Left kidney (tissue), 2 donors: Measurements from ENCODE around the gene GRIP2. TPM values are rescaled to one million over a fixed set of nuclear protein-coding genes. Genes with fewer than 3 reads are reported as not detected.

Experiments
- DNase-seq: peaks from one replicate; pipeline ENCODE4 v3.0.0-alpha.2; 2013
- polyA plus RNA-seq: library from polyadenylated mRNA; unstranded; fragments of 120-200 nt; gene quantifications from one replicate; pipeline ENCODE4 v1.2.1, GENCODE V29; 2013; ENCODE audit not compliant: insufficient read length

The GRIP2 gene
- polyA plus RNA-seq, 1 donor, result 1.7 TPM

DNA sequence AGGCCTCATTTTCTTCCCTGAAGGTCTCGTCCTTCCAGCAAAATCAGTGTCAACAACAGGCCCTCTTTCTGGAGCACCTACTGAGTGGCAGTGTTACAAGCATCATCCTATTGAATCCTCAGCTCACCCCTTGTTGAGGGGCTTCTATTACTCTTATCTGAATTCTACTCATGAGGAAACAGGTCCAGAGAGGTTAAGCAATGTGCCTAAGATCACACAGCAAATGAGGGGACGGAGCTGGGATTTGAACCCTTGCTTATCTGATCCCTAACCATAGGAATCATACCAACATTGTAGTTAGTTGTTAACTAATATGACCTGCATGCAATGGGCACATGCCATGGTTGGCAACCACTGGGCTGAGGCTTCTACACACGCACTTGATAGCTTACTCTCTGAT, 74.7 kb downstream of the GRIP2 start:
- no peak for DNase-seq

DNA sequence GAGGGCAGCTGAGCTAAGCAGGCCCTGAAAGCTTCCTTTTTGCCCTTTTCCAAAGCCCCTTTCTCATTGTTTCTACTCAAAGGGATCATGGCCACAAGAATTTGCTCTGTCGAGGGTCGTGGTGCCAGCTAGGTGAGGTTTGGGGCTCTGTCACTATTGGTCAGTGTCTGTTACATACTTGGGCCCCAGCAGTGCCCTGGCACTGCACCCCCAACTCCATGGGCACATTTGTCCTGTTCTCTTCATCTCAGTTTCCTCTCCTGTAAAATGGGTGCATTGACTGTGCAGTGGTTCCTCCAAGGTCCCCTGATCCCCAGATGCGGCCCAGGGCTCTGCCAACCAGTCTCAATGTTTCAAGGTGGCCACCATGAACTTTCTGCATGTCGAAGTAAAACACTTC, 75.6 kb downstream of the GRIP2 start:
- DNase-seq, result no peak

DNA sequence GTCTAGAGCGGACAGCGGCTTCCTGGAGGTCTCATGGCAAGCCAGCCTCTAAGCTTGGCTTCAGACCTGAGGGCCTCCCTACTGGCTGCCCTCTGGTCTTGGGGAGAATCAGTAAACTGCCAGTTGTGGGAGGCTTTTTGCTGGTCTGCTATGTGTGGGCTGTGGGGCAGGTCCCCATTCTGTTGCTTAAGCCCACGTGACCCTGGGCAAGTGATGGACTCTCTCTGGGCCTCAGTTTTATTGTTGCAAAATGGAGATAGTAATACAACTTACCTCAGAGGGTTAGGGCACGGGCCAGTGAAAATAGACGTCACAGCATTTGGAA, 76.0 kb downstream of the GRIP2 start:
- no peak for DNase-seq

DNA sequence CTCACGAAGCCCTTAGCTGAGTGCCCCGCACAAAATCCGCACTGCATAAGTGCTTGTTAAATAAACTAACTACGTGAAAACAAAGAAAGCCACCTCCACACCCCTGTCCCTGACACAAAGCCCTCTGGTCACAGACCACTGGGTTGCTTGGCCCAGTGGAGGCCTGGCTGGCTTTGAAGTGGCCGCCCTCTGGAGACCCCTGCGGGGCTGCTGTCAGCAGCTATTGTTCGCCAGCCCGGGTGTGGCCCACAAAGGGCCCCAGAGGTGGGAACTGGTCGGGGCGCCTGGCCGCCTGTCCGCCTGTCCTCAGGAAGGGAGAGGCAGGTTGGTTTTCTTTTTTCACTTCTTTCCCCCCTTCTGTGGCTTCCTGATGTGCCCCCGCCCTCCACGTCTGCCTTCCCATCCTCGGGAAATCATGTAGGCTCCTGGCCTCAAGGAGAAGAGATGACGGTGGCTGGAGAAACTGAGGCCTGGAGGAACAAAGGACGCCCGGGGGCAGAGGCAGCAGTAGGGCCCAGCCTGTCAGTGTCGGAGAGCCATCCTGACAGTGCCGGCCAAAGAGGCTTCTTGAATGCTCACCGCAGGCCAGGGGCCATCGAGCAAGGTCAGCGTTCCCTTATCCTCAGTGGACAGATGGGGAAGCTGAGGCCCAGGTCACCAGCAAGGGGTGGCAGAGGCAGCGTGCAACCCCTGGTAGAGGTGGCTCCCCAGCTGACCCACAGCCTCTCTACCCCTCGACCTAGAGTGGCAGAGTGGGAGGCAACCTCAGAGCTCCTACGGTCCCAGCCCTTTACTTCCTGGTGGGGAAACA, 76.6 kb downstream of the GRIP2 start:
- no peak for DNase-seq

DNA sequence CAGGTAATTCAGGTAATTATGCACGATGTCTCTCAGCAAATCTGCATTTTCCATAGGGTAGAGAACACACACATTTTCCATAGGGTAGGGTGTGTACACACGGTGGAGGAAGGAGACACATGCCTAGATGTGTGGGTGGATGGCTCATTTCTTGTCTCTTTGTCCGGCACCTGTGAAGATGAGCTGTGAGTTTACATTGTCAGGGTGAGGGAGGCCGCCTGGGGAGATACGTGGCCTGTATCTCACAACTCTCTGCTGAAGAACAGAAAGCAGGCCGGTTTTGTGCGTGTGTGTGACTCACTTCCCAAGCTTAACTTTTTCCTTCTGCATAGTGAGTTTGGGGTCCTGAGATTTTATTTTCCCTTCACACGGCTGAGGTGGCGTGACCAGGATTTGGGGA, 77.4 kb downstream of the GRIP2 start:
- DNase-seq, result no peak

DNA sequence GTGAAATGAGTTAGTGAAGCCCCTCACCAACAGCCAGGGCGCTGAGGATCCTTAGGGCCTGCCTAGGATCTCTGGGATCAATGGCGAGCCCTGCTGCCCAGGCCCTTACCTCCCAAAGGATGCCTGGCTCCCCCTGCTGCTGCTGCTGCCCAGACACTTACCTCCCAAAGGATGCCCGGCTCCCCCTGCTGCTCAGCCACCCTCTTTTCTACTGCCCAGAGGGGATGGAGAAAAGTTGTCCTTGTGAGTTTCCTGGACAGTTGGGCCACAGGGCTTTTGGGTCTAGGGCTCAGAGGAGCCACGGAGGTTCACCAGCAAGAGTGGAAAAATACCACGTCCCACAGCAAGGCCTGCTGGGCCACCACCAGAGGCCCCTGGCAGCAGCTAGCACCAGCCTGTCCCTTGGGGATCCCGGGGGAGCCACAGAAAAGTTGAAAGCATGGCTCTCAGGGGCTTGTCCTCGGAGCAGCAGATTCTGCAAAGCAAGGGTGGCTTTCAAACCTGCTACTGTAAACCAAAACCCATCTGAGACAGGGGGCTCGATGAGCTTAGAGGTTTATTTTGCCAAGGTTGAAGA, 78.3 kb downstream of the GRIP2 start:
- no peak for DNase-seq

DNA sequence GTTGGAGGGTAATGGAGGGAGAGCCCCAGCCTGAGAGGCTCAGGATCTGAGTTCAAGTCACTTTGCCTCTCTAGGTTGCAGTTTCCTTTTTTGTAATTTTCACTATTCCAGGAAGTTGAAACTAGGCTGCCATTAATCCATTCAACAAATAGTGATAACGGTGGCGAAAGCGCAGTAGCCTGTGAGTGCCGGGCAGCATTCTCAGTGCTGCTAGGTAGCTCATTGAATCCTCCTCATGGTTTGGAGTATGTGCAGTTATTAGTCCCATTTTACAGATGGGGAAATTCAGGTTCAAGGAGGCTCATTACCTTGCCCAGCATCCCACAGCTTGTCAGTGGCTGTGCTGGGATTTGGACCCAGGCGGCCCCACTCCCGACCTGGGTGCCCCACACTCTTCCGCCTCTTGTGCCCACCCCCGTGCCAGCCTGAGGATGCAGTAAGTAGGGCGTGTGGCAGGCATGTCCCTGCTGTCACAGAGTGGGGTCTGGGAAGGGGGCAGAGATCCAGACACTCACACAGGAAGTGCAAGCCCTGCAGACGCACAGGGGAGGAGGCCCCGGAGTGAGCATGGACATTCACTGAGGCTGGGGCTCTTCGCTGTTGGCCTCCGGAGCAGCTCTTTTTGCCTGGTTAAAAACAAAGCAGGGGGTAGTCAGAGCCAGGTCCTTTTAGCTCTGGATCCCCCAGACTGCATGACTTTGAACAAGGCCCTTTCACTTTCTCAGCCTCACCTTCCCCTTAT, 79.0 kb downstream of the GRIP2 start:
- DNase-seq, result no peak

DNA sequence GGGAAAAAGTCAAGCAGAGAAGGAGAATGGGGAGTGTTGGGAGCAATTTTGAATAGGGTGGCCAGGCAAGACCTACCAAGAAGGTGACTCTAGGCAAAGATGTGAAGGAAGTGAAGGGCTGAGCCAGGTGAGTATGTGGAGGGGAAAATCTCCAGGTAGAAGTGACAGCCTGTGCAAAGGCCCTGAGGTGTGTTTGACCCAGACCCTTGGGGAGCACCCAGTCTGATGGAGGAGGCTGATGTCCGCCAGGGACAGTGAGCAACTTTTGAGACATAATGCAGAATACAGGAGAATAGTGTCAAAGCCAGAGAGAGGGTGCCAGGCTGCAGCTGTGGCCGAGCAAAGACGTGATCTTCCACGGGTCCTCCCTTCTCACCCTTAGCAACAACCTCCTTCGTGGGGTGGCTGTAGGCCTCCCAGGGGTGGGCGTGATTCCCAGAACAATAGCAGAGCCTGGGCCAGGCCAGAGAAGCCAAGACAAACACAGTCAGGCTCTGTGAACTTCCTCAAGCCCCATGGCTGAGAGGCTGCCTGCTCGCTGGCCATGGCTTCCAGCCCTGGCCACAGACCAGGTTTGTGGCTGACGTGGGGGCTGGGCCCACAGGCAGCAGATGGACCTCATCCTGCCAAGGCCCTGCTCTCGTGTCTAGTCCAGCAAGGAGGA, 79.7 kb downstream of the GRIP2 start:
- DNase-seq, result no peak

DNA sequence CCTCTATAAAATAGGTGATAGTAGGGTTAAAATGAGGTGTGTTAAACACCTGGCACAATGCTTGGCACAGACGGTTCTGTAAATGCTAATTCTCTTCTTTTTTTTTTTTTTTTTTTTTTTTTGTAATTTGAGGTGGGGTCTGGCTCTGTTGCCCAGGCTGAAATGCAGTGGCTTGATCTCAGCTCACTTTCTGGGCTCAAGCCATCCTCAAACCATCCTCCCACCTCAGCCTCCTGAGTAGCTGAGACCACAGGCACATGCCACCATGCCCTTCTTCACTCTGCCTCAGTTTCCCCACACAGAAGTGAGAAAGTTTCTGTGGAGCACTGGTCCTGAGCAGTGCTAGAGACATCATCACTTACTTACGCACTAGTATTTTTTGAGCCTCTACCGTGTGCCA, 80.4 kb downstream of the GRIP2 start:
- DNase-seq, result no peak

DNA sequence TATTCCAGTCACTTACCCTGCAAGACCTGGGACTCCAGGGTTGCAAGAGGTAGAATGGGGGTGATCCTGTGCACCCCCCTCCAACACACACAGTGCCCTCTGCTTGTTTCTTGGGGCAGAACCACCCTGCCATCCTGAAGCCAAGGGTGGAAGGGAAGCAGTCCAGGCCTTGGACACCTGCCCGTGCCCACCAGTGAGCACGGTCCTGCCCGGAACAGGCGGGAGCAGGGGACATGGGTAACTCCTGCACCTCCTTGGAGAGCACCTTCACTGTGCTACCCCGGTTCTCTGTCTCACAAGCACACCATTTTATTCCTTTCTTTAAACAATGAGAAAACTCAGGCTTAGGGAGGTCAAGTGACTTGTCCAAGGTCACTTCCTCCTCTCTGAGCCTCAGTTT, 80.8 kb downstream of the GRIP2 start:
- no peak for DNase-seq

DNA sequence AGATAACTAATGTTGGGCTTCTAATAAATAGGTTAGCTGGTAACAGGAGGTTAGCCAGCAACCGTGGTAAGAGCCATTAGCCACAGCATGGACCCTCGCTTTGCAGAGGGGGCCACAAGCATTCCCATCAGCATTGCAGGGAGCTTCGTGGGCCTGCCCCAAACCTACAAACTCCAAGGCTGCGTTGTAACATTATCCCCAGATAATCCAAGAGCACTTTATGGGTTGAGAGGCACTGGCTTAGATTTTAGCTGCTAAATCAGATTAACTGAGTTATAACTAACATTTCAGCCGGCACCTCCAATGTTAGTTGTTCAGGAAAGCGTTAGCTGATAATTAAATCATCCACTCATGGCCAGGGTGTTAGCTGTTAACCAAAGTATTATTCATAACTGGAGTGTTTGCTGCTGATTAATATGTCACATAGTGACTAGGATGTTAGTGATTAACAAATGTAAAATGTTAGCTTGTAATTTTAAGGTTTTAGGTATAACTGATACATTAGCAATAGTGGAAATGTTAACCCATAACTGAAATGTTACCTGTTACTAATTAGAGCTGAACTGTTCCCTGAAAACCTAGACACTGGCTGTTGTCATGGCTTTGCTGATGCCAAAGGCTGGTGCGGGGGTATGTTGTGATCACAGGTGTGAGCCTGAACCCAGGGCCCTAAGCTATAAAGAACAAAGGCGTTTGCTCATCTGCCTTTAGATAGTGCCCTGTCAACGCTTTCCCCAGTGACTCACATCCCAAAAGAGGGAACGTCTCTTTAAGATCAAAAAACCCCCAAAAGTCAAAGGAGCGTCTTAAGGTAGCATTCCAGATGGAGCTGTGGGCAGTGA, 81.5 kb downstream of the GRIP2 start:
- DNase-seq, result no peak

DNA sequence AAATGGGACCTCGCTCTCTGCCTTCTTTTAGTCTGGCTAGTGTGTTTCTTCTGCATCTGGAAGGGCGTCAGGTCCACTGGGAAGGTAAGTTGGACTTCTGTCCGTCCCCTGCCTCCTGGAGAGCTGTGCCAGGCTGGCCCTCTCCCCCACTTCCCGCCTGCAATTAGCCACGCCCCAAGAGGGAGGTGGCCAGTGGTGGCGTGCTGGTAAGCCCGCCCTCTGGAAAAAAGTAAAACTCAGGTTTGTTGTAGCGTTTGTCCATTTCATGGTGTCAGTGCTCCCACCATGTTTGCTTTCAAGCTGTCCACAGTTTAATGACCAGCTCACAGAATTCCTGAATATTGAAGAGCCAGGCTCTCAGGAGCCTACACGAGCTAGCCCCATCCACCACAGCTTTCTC, 82.1 kb downstream of the GRIP2 start:
- peak; percentile 50 for DNase-seq

DNA sequence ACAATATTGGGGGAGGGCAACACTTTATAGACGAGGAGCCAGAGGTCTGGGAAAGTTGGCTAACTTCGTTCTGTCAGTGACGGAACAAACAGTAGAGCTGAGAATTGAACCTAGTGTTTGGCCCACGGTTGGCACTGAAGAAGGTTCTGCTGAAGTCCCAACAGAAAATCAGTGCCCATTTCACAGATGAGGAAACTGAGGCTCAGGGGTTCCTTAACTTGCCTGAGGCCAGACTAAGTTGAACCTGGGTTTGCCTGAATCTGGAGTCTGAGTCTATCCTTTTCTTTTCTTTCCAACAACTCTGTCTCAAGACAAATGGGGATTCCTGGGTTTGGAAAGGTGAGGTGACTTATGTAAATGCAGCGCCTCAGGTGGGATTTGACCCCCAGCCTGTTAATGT, 82.7 kb downstream of the GRIP2 start:
- DNase-seq, result no peak

DNA sequence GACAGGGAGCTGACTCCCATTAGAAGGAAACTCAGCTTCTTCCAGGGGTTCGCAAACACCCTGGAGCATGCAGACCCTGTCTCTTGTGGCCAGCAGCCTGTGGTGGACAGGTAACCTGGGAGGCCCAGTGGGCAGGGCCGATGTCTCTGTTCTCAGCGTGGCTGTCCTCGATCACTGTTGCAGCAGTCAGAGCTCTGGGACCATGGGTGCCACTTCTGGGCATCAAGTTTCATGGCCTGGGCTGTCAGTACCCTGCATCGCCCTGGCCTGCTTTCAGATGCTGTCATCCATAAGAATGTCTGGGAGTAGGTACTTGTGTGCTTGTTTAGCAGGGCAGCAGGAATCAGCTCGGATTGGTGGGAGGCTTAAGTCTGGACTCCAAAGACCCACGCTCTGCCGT, 83.3 kb downstream of the GRIP2 start:
- DNase-seq, result no peak

DNA sequence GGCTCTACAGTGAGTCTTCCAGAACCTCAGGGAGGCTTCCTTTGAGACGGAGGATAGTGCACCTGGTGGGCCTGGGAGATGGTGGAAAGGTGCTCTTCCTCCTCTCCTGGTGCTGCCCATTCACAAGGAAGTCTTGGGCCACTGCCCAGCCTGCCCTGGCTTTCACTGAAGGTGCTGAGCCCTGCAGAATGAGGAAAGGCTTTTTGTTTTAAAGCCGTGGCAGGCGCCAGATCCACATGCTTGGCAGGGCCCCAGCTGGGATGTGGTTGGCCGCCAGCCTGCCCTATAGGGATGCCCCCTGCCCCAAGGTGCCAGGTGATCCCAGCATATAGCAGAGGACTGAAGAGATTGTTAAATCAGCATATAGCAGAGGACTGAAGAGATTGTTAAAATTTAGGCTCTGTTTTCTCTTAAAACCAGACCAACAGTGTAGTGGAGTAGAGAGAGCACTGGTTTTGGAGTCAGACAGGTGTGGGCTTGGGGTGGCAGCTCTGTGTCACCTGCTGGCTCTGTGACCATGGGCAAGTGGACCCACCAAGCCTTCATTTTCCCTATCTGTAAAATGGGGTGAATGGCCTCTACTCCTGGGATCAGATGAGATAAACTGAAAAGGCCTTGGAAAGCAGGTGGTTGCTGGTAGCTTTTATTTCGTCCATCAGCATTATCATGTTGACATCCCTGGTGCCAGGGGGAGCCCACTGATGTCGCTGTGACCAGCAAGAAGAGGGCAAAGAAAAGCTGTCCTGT, 84.4 kb downstream of the GRIP2 start:
- no peak for DNase-seq

DNA sequence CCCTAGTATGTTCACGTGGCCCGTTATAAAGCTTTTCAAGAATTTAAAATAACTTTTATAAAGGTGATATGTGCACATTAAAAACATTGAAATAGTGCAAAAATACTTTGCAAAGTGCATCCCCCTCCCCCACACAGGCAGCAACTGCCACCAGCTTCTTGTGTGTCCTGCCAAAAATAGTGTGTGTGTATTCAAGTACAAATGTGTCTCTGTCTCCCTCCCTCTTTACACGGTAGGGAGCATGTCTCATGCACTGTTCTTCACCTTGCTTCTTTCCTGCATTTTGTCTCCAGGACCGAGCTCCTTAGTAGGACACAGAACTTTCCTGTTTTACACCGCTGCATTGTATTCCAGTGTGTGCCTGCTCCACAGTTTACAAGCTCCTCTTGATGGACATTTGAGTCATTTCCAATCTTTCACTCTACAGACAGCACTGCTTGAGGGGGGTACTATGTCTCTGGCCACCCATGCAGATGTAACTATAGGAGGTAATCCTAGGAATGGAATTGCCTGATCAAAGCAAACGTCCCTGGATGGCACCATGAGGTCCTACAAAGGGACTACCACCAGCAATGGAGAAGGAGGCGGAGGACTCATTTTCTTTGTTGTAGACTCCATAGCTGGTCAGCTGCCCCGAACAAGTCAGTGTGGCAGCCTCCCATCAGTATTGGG, 85.4 kb downstream of the GRIP2 start:
- no peak for DNase-seq

DNA sequence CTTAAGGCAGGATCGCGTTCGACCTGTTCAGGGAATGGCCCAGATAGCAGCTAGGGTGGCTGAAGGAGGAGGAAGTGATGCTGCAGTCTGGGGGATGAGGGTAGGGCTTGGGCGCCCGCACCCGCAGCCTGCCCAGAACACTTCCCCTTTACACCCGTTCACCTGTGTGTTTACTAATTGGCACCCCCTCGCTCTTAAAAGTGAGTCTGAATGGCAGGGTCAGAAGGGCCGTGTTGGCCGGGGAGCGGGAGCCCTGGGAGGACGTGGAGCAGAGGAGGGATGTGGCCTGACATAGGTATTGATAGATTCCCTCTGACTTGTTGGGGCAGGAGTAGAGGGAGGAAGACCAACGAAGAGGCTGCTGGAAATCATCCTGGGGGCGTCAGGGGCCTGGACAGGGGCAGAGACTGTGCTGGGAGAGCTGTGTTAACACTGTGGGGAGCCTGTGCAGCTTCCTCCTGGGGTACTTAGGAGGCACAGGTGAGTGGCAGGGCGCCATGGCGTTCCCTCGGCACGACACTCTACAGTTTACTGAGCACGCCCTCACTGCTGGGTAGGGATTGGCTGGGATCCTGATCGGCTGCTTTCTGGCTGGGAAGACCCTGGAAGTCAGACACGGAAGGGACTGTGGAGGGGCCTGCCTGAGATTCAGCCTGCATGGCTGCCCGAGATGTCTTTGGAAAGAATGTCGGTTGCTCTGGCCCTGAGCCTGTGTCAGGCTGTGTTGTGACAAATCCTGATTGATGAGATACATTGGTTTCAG, 86.1 kb downstream of the GRIP2 start:
- no peak for DNase-seq

DNA sequence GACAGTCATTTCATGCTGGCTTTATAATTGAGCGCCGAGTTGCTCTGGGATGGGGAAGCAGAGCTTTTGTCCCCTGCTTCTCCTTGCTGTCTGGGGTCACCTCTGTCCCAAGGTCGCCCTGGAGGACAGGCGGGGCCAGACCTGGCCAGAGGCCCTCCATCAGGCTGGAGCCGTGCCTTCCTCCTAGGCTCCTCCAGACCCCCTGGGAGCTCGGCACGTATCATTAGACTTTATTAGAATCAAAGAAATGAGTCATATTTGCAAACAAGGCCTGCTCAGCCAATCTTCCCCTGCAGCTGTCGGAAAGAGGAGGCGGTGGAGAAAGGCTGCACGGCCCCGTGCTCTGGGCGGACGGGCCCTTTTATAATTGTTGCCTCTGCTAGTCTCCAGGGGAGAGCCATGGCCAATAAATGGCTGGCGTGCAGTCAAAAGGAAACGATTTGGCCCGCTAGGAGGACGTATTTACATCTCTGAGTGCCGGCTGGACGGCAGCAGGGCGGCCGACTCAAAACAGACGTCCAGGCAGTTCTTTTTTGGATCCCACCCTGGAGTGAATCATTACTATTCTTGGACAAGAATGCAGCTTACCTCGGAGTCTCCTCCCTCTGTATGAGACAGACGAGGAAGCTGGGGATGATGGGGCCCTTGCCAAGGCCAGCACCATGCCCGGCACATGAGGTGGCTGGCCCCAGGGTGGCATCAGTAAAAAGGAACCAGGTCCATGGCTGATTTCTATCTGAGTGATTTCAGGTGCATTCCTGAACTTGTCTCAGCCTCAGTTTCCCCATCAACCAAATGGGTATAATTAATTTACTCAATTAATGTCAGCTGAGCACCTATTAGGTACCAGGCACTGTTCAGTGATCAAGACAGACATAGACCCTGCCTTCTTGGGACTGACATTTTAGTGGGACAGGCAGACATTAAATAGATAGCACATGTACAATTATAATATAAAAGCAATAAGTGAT, 87.1 kb downstream of the GRIP2 start:
- peak; percentile 82 for DNase-seq
